GM12878 (cell line): Measurements from ENCODE around the gene STPG1.

Experiments
- ATF2 ChIP-seq: IDR thresholded peaks from 2 replicates; pipeline ENCODE4 v1.6.1; 2012; ENCODE audit warnings: low read length, inconsistent platforms
- CTCF ChIP-seq, 3 experiments: IDR thresholded peaks in 2 of 3; conservative IDR thresholded peaks in 1 of 3; 2 replicates each; pipeline ENCODE4 v1.5.1; 2011; ENCODE audit warnings: low read depth in 3 of 3, low read length in 3 of 3, mild to moderate bottlenecking in 3 of 3, control low read depth in 2 of 3, moderate library complexity in 2 of 3, inconsistent platforms in 1 of 3, mixed read lengths in 1 of 3; ENCODE audit not compliant: control insufficient read depth in 2 of 3, insufficient read depth in 1 of 3; ENCODE audit errors: extremely low read depth in 1 of 3
- MAX ChIP-seq: IDR thresholded peaks from 2 replicates; pipeline ENCODE4 v1.6.1; 2012; ENCODE audit warnings: low read depth, low read length, improper control_type of control experiment
- PKNOX1 ChIP-seq: fragments of 450-650 bp; IDR thresholded peaks from 2 replicates; pipeline ENCODE4 v1.6.1; 2016; ENCODE audit warnings: mild to moderate bottlenecking
- ZNF687 ChIP-seq: fragments of 450-650 bp; IDR thresholded peaks from 2 replicates; pipeline ENCODE4 v1.6.1; 2017; ENCODE audit warnings: mild to moderate bottlenecking, moderate library complexity

GRCh38 chr1:24362982-24363614 is 50.5 kb downstream of the STPG1 start:
- TF ChIP-seq MAX, result no peak
- TF ChIP-seq ZNF687, result no peak
- TF ChIP-seq CTCF (IDR thresholded peaks at IDR 0.05 in 2 of 3, conservative IDR thresholded peaks at IDR 0.05 in 1 of 3; ENCODE audit: control insufficient read depth in 2 of 3, extremely low read depth in 1 of 3, insufficient read depth in 1 of 3, low read depth in 3 of 3, low read length in 3 of 3), result no peak
- TF ChIP-seq ATF2, result no peak
- no peak for TF ChIP-seq PKNOX1
